ENCODE data around the gene LRIT2. TPM values are rescaled to one million over a fixed set of nuclear protein-coding genes. Genes with fewer than 3 reads are reported as not detected.

The LRIT2 gene
- total RNA-seq, 2 experiments from 2014 or later = not detected

DNA sequence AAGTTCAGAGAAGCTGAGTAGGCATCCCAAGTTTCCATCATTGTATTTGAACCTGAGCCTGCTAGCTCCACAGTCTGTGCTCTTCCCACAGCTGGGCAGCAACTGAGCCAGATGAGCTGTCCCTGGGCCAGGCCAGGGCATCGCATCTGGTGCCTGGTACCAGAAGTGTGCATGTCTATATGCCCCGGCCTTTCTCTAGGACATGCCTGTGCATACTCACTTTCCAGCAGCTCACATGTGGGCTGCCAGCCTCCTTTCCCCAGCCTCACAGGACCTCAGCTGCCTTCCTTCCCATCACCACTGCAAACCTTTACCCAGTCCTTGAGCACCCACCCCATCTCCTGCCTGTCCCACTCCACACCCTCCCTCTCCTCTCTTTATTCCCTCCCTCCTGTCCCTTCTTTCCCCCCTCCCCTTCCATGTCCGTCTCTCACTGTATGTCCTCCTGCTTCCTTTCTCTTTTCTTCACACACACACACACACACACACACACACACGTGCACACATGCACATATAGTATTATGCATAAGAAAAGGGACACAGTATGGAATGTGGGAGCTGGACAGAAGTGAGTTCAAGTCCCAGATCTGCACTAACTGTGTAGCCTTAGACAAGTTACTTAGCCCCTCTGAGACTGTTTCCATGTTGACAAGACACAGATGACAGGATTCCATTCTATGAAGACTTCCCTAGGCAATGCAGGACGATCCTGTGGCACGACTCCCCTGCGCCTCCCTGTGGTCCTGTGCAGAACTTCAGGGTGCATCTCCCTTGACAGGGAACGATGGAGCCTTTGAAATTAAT lies 20.1 kb downstream of the LRIT2 start:
- DNase-seq (ENCODE audit: low spot score) = peak; percentile 67
- H3K79me2 ChIP-seq (ENCODE audit: insufficient read depth, low read depth, low read length) = no peaks in the 10 kb centered on the region
- H3K9me3 ChIP-seq (ENCODE audit: low read length) = no peaks in the 10 kb centered on the region
- no peak overlapping the region for H3K4me2 ChIP-seq (ENCODE audit: low read length)
- POLR2A ChIA-PET = interaction anchor here (0.7 to 0.8 kb wide), 2 partner anchors 36 to 112 kb away, joined by 3 to 4 read pairs; no protein-coding TSS in a partner anchor
- H3K9me2 ChIP-seq (ENCODE audit: insufficient read depth, low read length) = no peaks in the 10 kb centered on the region
- H4K20me1 ChIP-seq (ENCODE audit: insufficient read depth, low read length) = no peaks in the 10 kb centered on the region
- CTCF ChIA-PET (ENCODE audit: unreplicated experiment) = interaction anchor here (0.9 to 1.1 kb wide), 2 partner anchors 38 to 57 kb away, joined by 3 to 4 read pairs; no protein-coding TSS in a partner anchor
- no TSS peak for BruUV-seq (replicated peaks)
- H3K4me3 ChIP-seq (ENCODE audit: low read depth, low read length, poor library complexity, severe bottlenecking) = no peak overlapping the region
- TF ChIP-seq, protein P1, sequence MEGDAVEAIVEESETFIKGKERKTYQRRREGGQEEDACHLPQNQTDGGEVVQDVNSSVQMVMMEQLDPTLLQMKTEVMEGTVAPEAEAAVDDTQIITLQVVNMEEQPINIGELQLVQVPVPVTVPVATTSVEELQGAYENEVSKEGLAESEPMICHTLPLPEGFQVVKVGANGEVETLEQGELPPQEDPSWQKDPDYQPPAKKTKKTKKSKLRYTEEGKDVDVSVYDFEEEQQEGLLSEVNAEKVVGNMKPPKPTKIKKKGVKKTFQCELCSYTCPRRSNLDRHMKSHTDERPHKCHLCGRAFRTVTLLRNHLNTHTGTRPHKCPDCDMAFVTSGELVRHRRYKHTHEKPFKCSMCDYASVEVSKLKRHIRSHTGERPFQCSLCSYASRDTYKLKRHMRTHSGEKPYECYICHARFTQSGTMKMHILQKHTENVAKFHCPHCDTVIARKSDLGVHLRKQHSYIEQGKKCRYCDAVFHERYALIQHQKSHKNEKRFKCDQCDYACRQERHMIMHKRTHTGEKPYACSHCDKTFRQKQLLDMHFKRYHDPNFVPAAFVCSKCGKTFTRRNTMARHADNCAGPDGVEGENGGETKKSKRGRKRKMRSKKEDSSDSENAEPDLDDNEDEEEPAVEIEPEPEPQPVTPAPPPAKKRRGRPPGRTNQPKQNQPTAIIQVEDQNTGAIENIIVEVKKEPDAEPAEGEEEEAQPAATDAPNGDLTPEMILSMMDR (conservative IDR thresholded peaks at IDR 0.05; ENCODE audit: low read length) = peak; percentile 91
- TF ChIP-seq EZH2phosphoT487 (IDR thresholded peaks at IDR 0.05; ENCODE audit: borderline replicate concordance, low read depth, low read length) = no peak
- H3K36me3 ChIP-seq (ENCODE audit: insufficient read depth, low read length) = no peaks in the 10 kb centered on the region
- H3K4me1 ChIP-seq (ENCODE audit: insufficient read depth, low read length, poor library complexity, severe bottlenecking) = no peaks in the 10 kb centered on the region
- no peak overlapping the region for H3K27ac ChIP-seq (ENCODE audit: low read depth, low read length, poor library complexity, severe bottlenecking)
- intact Hi-C loops (cut with micrococcal nuclease; ENCODE audit: unreplicated experiment) = loop anchor here (1.0 to 2.0 kb wide), 2 partner anchors 44 to 57 kb away; no protein-coding TSS in a partner anchor
- no peak overlapping the region for H2AFZ ChIP-seq (ENCODE audit: low read length)

DNA sequence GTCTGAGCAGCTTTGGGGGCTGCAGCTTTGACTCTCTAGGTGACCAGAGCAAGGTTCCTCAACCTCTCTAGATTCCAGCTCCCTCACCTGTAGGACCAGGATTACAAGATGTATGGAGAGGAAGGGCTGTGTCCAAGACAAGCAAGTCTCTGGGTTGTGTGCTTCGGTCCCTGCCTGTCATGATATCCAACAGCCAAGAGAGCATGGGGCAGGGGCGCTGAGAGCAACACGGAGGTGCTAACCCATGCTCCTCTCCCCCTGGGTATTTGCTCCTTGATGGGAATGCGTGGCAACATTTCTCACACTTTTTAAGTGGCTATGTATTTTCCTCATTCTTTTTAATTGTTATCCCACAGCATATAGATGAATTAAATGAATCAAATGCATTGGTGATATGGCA lies 20.7 kb downstream of the LRIT2 start:
- CTCF ChIA-PET (ENCODE audit: unreplicated experiment) = interaction anchor here (0.9 kb wide), 1 partner anchor 56 kb away, joined by 3 read pairs; no protein-coding TSS in a partner anchor

More for the DNA sequence above, 20.7 kb downstream of the LRIT2 start:
- Histone ChIP-seq H3K9me3 (ENCODE audit: low read length) (no peaks in the 10 kb centered on the region), H3K27ac (ENCODE audit: low read depth, low read length, poor library complexity, severe bottlenecking) (no peak overlapping the region), H2AFZ (ENCODE audit: low read length) (no peak overlapping the region), H3K4me2 (ENCODE audit: low read length) (no peak overlapping the region), H3K79me2 (ENCODE audit: insufficient read depth, low read depth, low read length) (no peaks in the 10 kb centered on the region), H3K4me1 (ENCODE audit: insufficient read depth, low read length, poor library complexity, severe bottlenecking) (no peaks in the 10 kb centered on the region), H3K36me3 (ENCODE audit: insufficient read depth, low read length) (no peaks in the 10 kb centered on the region), H3K9me2 (ENCODE audit: insufficient read depth, low read length) (no peaks in the 10 kb centered on the region), H4K20me1 (ENCODE audit: insufficient read depth, low read length) (no peaks in the 10 kb centered on the region), H3K4me3 (ENCODE audit: low read depth, low read length, poor library complexity, severe bottlenecking) (no peak overlapping the region)
- no peak for DNase-seq (ENCODE audit: low spot score)
- POLR2A ChIA-PET = interaction anchor here (0.8 kb wide), 1 partner anchor 35 kb away, joined by 3 read pairs; no protein-coding TSS in a partner anchor
- intact Hi-C loops (cut with micrococcal nuclease; ENCODE audit: unreplicated experiment) = loop anchor here (1.0 to 2.0 kb wide), 2 partner anchors 44 to 56 kb away; no protein-coding TSS in a partner anchor
- no TSS peak for BruUV-seq (replicated peaks)
- TF ChIP-seq EZH2phosphoT487 (IDR thresholded peaks at IDR 0.05; ENCODE audit: borderline replicate concordance, low read depth, low read length) = no peak
- TF ChIP-seq, protein P1 (conservative IDR thresholded peaks at IDR 0.05; ENCODE audit: low read length) = no peak
